Measurements from ENCODE around the gene PDPR.
"Not testable (repeated sequence)": the region's sequence is repeated elsewhere in the genome, so short reads cannot be mapped to it uniquely, and the experiment has no call there.

DNA sequence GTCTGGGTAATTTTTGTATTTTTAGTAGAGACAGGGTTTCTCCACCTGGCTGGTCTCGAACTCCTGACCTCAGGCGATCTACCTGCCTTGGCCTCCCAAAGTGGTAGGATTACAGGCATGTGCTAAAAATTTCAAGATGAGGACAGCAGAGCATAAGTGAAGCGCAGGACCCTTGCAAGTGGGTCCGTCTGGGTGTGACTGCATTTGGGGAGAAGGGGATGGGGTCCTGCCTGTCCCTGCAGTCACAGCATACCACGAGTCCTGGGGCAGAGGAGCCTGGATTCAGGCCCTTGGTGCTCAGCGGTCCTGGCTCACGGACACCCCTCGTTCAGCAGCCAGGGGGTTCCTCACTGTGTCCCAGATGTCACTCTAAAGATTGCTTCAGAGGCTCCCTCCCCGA, 84.1 kb downstream of the PDPR start:
- TF ChIP-seq POLR2A (IDR thresholded peaks at IDR 0.05; ENCODE audit: low read length); GATA1 (IDR thresholded peaks at IDR 0.05; ENCODE audit: low read depth, low read length): not testable (repeated sequence)

Measured in erythroblast (primary cell).